DLD1 (cell line): ENCODE measurements around the gene TSC22D2.

Experiments
- in situ Hi-C: cut with HindIII; loops from 2 replicates; pipeline ENCODE4 v1.10.0; 2017; ENCODE audit warnings: low sequenced_read_pairs

The TSC22D2 gene

DNA sequence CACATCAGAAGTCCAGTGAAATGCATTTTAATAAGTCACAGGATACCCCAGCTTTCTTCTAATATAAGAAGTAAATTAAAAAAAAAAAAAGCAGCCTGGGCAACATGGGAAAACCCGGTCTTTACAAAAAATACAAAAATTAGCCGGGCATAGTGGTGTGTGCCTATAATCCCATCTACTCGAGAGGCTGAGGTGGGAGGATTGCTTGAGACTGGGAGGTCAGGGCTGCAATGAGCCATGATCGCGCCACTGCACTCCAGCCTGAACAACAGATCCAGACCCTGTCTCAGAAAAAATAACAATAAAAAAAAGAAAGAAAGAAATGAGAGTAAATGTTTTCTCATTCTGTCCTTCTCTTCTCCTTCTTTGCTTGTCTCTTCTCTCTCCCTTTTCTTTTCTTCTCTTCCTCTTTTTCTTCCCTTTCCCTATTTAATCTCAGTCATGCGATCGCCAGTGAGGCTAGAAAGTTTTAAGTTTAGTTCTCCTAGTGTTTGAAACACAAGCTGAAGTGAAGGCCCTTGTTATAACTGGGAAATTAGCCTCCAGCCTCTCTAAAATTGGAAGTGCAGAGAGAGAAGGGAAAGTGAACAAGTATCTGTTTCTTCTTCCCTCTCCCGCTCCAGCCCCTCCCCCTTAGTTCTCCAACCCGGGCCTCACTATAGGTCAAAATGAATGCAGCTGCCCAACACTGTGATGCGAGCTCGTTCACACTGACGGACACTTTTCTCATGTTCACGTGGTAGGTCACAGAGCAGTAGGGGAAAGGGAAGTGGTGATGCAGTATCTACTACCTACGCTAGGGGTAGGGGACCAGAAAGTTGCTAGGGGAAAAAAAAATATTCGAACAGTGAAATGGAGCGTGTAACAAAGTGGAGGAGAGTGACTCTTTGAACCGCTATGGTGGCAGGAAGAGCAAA is 23.5 kb upstream of the TSC22D2 start:
- in situ Hi-C loops, result no loop called here

DNA sequence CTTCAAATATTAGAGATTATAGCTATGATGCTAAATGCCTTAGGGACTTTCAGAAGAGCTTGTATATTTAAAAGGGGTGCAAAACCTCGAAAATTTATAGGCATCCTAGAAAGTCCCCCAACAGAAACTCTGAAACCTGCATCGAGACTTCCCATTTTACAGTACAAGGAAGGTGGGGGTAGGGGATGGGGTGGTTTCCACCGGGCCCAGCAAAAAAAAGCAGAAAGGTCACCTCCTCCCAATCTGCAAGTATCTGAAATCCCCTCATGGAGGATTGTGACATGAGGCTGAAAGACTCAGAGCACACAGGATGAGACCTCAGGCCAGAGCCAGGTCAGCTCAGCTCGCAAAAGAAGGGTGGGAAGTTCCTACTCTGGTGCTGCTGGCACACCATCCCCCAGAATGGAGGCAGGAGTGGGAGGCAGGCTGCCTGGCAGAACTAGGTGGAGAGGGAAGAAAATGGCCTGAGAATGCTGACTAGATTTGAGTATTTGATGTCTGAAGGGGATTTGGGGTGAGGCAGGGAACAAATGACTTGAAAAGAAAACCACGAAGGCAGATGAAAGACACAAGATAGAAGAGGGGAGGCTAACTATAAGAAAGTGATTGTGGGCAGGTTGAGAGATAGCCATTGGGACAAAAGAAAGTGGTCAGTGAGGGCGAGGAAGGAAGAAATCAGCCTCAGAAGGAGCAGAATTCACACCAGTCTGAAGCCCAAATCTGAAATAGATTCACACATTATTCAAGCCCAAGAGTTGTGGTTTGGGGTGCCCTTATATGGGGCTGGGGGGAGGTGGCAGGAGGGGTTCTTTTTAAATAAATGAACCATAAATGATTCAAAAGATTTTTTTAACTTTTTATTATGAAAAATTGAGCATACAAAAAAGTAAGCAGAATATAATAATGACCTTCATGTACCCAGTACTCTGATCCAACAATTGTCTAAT is 22.5 kb upstream of the TSC22D2 start:
- in situ Hi-C loops, result no loop called here

- in situ Hi-C loops, result no loop called here
Observed at GRCh38 chr3:150388498-150389418, 19.3 kb upstream of the TSC22D2 start.

DNA sequence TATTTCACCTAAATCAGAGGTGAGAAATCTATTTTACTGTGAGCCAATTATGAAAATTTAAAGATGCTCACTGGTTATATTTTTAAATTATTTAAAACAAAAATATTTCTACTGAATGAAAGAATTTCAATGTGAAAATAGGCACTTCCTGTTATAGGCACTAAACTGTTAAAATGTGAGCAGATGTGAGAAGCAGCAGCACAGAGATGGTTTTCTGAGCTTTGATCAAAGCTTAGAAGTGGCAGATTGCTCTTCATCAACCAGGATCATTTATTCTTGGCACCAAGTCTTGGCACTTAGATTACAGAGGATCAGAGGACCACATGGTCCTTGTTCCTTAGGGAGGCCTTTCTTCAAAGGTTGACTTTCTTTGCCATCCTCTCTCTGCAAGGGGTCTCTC is 18.0 kb upstream of the TSC22D2 start:
- in situ Hi-C loops, result no loop called here

- in situ Hi-C loops, result no loop called here
Observed at GRCh38 chr3:150391161-150391560, 16.9 kb upstream of the TSC22D2 start.

DNA sequence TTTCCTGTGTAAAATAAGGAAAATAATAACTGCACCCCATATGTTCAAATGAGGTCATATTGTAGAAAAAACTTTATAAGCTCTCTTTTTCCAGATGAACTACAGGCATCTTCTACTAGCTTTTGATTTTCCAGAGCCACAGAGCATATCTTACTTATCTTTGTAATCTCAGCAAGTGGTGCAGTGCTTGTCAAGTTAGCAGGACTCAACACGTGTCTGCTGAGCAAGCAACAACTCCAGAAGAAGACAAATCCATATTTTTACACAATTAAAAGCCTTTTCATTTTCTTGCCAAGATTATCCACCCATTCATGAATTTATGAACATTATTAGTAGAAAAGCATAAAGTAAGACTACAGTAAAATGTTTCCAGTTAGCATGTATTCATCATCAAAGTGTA is 14.4 kb upstream of the TSC22D2 start:
- in situ Hi-C loops, result no loop called here

DNA sequence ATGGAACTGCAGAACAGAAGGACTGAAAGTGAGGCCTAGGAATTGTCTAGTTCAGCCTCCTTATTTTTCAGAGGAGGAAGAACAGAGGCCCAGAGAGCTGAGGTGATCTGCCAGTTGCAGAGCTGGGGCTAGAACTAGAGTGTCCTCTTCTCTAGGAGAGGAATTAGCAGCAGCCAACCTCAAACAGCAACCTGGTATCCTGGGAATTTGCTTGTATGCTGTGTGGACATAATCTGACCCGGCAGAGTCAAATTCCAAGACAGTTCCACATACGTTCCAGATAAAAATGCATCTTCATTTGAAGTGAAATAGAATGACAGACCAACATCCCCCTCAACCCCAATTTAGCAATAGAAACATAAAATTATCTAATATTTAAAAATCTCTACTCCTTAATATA is 13.5 kb upstream of the TSC22D2 start:
- in situ Hi-C loops, result no loop called here

GRCh38 chr3:150396491-150396890 is 11.6 kb upstream of the TSC22D2 start:
- in situ Hi-C loops, result no loop called here

- in situ Hi-C loops, result no loop called here
Observed at GRCh38 chr3:150396956-150397550, 11.0 kb upstream of the TSC22D2 start.

DNA sequence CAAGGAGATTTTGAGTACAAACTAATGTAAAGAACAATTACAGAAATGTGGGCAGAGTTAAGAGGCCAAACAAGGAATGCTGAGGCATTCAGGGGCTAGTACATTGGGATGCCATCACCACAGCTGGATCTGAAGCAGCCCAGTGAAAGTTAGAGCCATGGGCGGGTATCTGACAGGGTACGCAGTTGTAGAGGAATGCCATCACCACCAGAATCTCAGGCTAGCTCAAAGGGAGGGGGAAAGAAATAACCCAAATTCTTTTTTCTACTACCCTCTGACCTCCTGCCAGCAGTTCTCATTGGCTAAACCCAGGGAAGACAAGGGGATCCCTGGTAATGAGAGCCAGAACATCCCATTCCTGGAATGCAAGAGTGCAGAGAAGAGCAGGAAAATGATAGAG is 9.0 kb upstream of the TSC22D2 start:
- in situ Hi-C loops, result no loop called here

GRCh38 chr3:150401285-150401684 is 6.8 kb upstream of the TSC22D2 start:
- in situ Hi-C loops, result no loop called here

- in situ Hi-C loops, result no loop called here
Observed at GRCh38 chr3:150402217-150402616, 5.9 kb upstream of the TSC22D2 start.

GRCh38 chr3:150404023-150404422 is 4.1 kb upstream of the TSC22D2 start:
- in situ Hi-C loops, result no loop called here

- in situ Hi-C loops, result no loop called here
Observed at GRCh38 chr3:150407051-150407807, 869 bp upstream of the TSC22D2 start.

DNA sequence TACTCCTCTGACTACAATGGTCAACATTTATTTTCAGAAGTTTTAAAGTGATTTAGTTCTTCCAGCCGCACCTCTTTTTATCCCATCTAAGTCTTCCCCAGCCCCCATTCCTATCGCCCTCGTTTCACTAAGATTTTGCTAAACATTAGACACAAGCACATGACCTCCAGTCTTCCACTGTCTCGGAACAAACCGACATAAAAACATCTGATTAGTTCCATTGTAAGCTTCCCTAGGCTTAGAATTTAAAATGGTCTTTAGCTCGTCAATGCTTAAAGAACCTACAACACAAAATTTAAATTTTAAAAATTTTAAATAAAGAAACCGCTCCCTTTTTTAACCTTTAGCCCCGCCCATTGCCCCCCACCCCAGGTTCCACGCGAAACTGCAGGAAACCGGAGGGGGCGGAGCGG is 284 bp upstream of the TSC22D2 start:
- in situ Hi-C loops, result no loop called here

DNA sequence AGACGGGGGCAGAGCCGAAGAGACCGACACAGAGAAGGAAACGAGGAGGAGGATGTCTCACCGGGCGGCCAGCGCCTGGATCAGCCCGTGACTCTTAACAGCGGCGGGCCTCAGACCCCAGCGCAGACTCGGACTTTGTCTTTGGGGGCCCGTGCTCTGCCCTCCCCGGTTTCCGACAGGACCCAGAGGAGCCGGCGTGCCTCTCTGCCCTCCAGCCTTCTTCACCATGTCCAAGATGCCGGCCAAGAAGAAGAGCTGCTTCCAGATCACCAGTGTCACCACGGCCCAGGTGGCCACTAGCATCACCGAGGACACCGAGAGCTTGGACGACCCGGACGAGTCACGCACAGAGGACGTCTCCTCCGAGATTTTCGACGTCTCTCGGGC is 1.0 kb downstream of the TSC22D2 start:
- in situ Hi-C loops, result no loop called here

DNA sequence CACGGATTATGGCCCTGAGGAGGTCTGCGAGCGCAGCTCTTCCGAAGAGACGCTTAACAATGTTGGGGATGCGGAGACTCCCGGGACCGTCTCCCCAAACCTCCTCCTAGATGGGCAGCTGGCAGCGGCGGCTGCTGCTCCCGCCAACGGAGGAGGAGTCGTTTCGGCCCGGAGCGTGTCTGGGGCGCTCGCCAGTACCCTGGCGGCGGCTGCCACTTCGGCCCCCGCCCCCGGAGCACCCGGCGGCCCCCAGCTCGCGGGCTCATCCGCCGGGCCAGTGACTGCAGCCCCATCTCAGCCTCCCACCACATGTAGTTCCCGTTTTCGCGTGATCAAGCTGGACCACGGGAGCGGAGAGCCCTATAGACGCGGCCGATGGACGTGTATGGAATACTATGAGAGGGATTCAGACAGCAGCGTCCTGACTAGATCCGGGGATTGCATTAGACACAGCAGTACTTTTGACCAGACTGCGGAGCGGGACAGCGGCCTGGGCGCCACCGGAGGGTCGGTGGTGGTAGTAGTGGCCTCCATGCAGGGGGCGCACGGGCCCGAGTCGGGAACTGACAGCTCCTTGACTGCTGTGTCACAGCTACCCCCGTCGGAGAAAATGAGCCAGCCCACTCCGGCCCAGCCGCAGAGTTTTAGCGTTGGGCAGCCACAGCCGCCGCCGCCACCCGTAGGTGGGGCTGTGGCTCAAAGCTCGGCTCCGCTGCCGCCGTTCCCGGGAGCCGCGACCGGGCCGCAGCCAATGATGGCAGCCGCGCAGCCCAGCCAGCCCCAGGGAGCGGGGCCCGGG is 1.6 kb downstream of the TSC22D2 start:
- in situ Hi-C loops, result loop anchor here (10.0 kb wide), 1 partner anchor 65 kb away; no protein-coding TSS in a partner anchor

GRCh38 chr3:150410311-150411105 is 2.4 kb downstream of the TSC22D2 start:
- in situ Hi-C loops, result loop anchor here (10.0 kb wide), 1 partner anchor 64 kb away; no protein-coding TSS in a partner anchor
